A673 (cell line): ENCODE measurements around the gene AMBRA1.

ENCODE experiments used
- CTCF ChIP-seq: fragments of 300-800, 200-600 bp; sonication (generic); conservative IDR thresholded peaks from 2 replicates; pipeline ENCODE4 v1.5.1; 2017; ENCODE audit warnings: low read depth, mild to moderate bottlenecking, antibody characterized with exemption, low read length, moderate library complexity, mixed read lengths
- EZH2 ChIP-seq: fragments of 200-600 bp; sonication (generic); IDR thresholded peaks from 2 replicates; pipeline ENCODE4 v1.6.1; 2017; ENCODE audit warnings: borderline replicate concordance, low read depth, mild to moderate bottlenecking, mixed read lengths, antibody characterized with exemption, low read length; ENCODE audit not compliant: poor library complexity, severe bottlenecking

GRCh38 chr11:46479601-46480000 is 114.2 kb downstream of the AMBRA1 start:
- TF ChIP-seq CTCF (no peak), EZH2 (no peak)
